Measurements from ENCODE around the gene PCSK7. TPM values are rescaled to one million over a fixed set of nuclear protein-coding genes. Genes with fewer than 3 reads are reported as not detected.

The PCSK7 gene
- total RNA-seq, 1 donor from 2014 or later, result 93.6 TPM

GRCh38 chr11:117171404-117172061, 60.3 kb downstream of the PCSK7 start:
- H3K36me3 Mint-ChIP-seq (ENCODE audit: low read depth, unreplicated experiment), result peaks cover 12% of the 10 kb centered on the region
- no peak for TF ChIP-seq CTCF (IDR thresholded peaks at IDR 0.05; ENCODE audit: unreplicated experiment)
- H3K27me3 Mint-ChIP-seq (ENCODE audit: unreplicated experiment), result peaks cover 2% of the 10 kb centered on the region
- H3K4me3 Mint-ChIP-seq (ENCODE audit: unreplicated experiment), result no peak overlapping the region
- H3K9me3 Mint-ChIP-seq (ENCODE audit: unreplicated experiment), result no peaks in the 10 kb centered on the region
- peaks cover 23% of the 10 kb centered on the region for H3K4me1 Mint-ChIP-seq (ENCODE audit: unreplicated experiment)
- no peak overlapping the region for H3K27ac Mint-ChIP-seq (ENCODE audit: unreplicated experiment)
- DNase-seq (ENCODE audit: low spot score), result no peak

- Mint-ChIP-seq H3K36me3 (ENCODE audit: low read depth, unreplicated experiment) (peaks cover 15% of the 10 kb centered on the region), H3K4me3 (ENCODE audit: unreplicated experiment) (no peak overlapping the region), H3K27me3 (ENCODE audit: unreplicated experiment) (peaks cover 2% of the 10 kb centered on the region), H3K4me1 (ENCODE audit: unreplicated experiment) (peaks cover 23% of the 10 kb centered on the region), H3K9me3 (ENCODE audit: unreplicated experiment) (no peaks in the 10 kb centered on the region), H3K27ac (ENCODE audit: unreplicated experiment) (no peak overlapping the region)
- TF ChIP-seq CTCF (IDR thresholded peaks at IDR 0.05; ENCODE audit: unreplicated experiment), result no peak
- DNase-seq (ENCODE audit: low spot score), result no peak
Measured at GRCh38 chr11:117171007-117171403, 60.9 kb downstream of the PCSK7 start.

- Mint-ChIP-seq H3K4me1 (ENCODE audit: unreplicated experiment) (peaks cover 23% of the 10 kb centered on the region), H3K27me3 (ENCODE audit: unreplicated experiment) (peaks cover 2% of the 10 kb centered on the region), H3K36me3 (ENCODE audit: low read depth, unreplicated experiment) (peaks cover 21% of the 10 kb centered on the region), H3K4me3 (ENCODE audit: unreplicated experiment) (no peak overlapping the region), H3K27ac (ENCODE audit: unreplicated experiment) (no peak overlapping the region), H3K9me3 (ENCODE audit: unreplicated experiment) (no peaks in the 10 kb centered on the region)
- no peak for TF ChIP-seq CTCF (IDR thresholded peaks at IDR 0.05; ENCODE audit: unreplicated experiment)
- DNase-seq (ENCODE audit: low spot score), result no peak
Measured at GRCh38 chr11:117170210-117170609, 61.7 kb downstream of the PCSK7 start.

- Mint-ChIP-seq H3K27me3 (ENCODE audit: unreplicated experiment) (peaks cover 2% of the 10 kb centered on the region), H3K4me1 (ENCODE audit: unreplicated experiment) (peaks cover 23% of the 10 kb centered on the region), H3K4me3 (ENCODE audit: unreplicated experiment) (no peak overlapping the region), H3K36me3 (ENCODE audit: low read depth, unreplicated experiment) (peaks cover 22% of the 10 kb centered on the region), H3K9me3 (ENCODE audit: unreplicated experiment) (no peaks in the 10 kb centered on the region), H3K27ac (ENCODE audit: unreplicated experiment) (no peak overlapping the region)
- DNase-seq (ENCODE audit: low spot score), result no peak
- no peak for TF ChIP-seq CTCF (IDR thresholded peaks at IDR 0.05; ENCODE audit: unreplicated experiment)
Measured at GRCh38 chr11:117169736-117170135, 62.1 kb downstream of the PCSK7 start.

- Mint-ChIP-seq H3K9me3 (ENCODE audit: unreplicated experiment) (no peaks in the 10 kb centered on the region), H3K27ac (ENCODE audit: unreplicated experiment) (no peak overlapping the region), H3K4me3 (ENCODE audit: unreplicated experiment) (no peak overlapping the region), H3K4me1 (ENCODE audit: unreplicated experiment) (peaks cover 1% of the 10 kb centered on the region), H3K36me3 (ENCODE audit: low read depth, unreplicated experiment) (peaks cover 23% of the 10 kb centered on the region), H3K27me3 (ENCODE audit: unreplicated experiment) (no peaks in the 10 kb centered on the region)
- no peak for TF ChIP-seq CTCF (IDR thresholded peaks at IDR 0.05; ENCODE audit: unreplicated experiment)
- DNase-seq (ENCODE audit: low spot score), result no peak
Measured at GRCh38 chr11:117166491-117166890, 65.4 kb downstream of the PCSK7 start.
